Renal cortical epithelial cell (primary cell): ENCODE results near the gene TAF11. TPM values are rescaled to one million over a fixed set of nuclear protein-coding genes. Genes with fewer than 3 reads are reported as not detected.
"Not testable (repeated sequence)": the region's sequence is repeated elsewhere in the genome, so short reads cannot be mapped to it uniquely, and the experiment has no call there.

Experiments
- DNase-seq: peaks from one replicate; pipeline ENCODE4 v3.0.0-alpha.2; 2011; ENCODE audit warnings: low read depth
- total RNA-seq: library from RNA; depleted of rRNA; stranded (reverse); fragments of >200 nt; gene quantifications from 2 replicates; pipeline ENCODE4 v1.2.3, GENCODE V29; 2014

TAF11 gene
- total RNA-seq, 1 donor from 2014 or later: 22.2 TPM

DNA sequence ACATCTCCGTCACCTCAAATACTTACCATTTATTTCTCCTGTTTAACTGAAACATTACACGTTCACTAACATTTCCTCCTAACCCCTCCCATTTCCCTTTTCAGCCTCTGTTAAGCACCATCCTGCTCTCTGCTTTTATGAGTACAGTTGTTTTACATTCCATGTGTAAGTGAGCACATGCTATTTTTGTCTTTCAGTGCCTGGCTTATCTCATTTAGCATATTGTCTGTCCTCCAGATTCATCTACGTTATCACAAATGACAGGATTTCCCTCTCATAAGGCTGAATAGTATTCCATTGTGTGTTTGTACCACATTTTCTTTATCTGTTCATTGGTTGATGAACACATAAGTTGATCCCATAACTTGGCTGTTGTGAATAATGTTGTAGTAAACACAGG, 22.7 kb downstream of the TAF11 start:
- DNase-seq: no peak

DNA sequence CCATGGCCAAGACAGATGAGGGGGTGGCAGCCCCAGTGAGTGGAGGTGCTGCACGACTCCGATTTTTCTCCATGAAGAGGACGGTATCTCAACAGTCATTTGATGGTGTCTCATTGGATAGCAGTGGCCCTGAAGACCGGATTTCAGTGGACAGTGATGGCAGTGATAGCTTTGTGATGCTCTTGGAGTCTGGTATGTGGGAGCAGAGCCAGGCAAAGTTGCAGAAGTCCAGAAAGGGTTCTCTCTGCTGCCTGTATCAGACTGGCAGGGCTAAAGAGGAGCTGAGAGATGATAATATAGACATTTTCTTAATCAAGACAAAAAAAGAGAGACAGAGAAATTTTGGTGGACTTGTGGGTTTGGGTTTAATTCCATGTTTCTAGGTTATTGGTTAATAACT, 23.8 kb downstream of the TAF11 start:
- no peak for DNase-seq

DNA sequence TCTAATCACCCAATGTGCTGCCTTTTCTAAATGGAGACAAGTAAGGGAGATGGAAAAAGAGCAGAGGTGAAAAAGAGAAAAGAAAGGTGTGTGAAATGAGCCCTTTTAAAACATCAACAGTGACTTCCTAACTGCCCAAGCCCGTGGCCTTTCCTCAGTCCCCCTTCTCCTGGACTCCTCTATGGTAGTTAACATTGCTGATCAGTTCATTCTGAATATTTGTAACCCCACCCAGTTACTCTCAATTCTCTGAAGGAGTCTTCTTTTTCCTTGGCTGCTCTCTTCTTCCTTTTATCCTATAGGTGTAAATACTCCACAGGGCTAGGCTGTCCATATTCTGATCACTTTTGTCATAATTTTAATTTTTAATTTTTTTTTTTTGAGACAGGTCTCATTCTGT, 27.1 kb downstream of the TAF11 start:
- DNase-seq: no peak

DNA sequence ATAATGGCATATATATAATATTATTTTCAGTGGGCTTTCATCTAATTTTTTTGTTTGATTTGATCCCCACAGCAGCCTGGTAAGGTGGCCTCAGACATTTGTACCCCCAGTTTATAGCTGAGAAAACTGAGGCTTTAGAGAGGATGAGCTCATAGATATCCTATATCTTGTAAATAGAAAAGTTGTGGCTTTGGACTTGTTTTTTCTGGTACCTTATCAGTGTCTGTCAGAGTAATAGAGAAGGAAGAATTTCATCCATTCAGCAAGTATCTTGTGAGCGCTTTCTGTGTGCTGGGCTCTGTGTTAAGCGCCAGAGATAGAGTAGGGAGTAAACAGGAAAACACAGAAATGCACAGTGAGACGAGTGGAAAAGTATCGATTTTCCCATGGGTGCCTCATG, 27.9 kb downstream of the TAF11 start:
- DNase-seq: no peak

DNA sequence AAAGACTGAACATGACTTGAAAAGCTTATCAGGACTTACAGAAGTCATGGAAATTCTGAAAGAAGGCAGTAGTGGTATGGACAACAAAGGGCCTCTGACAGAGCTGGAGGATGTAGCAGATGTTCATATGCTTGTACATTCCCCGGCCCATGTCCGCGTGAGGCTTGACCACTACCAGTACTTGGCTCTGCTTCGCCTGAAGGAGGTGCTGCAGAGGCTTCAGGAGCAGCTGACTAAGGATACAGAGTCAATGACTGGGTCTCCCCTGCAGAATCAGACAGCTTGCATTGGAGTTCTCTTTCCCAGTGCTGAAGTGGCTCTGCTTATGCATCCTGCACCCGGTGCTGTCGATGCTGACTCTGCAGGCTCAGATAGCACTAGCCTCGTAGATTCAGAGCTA, 29.2 kb downstream of the TAF11 start:
- no peak for DNase-seq

DNA sequence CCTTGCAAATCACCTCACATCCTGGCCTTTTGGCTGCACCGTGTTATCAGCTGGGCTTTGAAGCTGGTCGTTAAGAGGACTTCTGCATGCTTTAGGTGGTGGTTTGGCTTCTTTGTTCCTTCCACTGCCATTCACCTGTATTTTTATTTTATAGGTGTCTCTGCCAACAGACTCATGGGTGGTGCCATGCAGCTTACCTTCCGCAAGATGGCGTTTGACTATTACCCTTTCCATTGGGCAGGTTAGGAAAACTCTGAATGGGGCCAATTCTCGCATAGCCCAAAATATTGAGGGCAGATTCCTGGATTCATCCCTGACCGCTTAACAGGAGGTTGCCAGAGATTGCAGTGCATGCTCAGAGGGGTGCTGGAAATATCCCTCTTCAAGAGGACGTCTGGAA, 32.4 kb downstream of the TAF11 start:
- no peak for DNase-seq

DNA sequence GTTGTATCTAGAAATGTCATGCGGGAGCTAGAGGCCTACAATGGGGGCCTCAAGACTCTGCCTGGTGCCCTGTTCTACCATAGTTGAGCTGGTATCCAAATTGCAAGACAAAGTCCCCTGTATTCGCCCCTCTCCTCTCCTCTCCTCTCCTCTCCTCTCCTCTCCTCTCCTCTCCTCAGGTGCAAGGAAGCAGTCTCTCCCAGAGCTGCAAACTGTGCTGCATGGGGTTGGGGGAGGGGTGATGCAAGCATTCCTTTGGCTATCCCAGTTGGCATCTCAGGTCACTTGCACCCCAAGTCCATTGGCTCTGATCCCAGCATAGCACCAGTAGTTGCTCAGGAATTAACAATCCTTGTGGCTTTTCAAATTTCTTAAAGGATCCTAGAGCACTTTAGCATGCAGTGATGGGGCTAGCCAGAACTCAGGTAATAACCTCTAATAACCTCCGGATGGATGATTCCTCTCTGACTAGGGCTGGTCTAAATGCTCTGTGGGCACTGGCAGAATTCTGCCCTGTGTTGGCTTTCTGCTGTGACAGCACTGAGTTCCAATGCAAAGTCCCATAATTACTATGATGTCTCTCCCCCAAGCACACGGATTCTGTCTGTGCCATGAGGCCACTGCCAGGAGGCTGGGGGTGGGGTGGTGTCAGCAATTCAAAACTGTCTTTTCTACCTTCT, 35.3 kb downstream of the TAF11 start:
- DNase-seq: peak; percentile 9

DNA sequence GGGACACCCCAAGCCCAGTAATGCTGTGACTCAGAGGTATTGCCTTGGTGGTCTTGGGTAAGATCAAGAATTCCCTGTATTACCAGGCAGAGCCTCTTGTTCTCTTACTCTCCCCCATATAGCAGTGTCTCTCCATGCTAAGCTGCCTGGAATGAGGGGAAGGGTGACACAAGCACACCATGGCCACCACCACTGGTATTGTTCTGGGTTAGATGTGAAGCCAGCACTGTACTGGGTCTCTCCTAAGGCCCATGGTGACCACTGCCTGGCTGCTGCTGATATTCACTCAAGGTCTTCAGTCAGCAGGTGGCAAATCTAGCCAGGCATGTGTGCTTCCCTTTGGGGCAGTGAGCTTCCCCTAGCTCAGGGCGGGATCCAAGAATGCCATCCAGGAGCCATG, 36.5 kb downstream of the TAF11 start:
- no peak for DNase-seq

DNA sequence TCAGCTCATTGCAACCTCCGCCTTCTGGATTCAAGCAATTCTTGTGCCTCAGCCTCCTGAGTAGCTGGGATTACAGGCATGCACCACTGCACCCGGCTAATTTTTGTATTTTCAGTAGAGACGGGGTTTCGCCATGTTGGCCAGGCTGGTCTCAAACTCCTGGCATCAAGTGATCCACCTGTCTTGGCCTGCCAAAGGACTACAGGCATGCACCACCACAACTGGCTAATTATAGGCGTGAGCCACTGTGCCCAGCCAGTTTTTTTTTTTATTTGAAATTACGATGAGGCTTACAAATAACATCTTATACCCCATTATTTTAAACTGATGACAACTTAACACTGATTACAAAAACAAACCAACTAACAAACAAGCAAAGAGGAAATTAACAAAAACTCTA, 38.8 kb downstream of the TAF11 start:
- DNase-seq: not testable (repeated sequence)

DNA sequence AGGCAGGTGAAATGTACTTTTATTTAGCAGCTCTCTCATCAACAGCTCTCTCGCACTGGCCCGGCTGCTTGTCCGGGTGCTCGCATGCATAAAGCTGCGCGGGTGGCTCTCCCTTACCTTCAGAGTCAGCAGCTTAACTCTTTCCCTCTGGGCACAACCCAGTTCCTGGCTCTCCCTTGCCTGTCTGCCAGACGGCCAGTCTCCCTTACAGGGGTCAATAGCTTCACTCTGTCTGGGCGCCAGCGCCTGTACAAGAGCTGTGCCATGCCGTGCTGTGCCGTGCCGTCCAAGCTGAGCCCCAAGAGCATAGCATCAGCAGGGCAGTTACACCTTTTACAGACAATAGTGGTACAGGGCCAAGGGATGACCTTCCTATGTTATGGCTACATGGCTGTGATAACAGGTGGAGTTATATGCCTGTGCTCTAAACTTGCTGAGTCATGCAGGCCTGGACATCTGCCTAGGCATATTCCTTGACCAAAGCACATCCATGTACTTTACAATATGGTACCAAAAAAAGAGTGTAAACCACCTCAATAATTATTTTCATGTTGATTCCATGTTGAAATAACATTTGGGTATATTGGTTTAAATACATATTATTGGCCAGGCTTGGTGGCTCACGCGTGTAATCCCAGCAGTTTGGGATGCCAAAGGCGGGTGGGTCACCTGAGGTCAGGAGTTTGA, 48.0 kb downstream of the TAF11 start:
- no peak for DNase-seq

DNA sequence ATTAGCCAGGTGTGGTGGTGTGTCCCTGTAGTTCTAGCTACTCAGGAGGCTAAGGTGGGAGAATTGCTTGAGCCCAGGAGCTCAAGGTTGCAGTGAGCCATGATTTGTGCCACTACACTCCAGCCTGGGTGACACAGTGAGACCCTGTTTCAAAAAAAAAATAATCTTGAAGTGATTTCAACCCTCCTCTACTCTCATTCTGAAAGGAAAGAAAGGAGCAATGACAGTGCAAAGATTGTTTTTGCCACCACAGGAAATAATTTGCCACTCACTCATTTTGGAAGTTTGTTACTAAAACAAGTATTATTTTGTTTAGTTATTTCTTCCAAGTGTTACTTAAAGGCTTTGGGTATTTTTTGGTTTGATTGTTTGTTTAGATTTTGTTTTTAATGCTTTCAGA, 50.3 kb downstream of the TAF11 start:
- no peak for DNase-seq

DNA sequence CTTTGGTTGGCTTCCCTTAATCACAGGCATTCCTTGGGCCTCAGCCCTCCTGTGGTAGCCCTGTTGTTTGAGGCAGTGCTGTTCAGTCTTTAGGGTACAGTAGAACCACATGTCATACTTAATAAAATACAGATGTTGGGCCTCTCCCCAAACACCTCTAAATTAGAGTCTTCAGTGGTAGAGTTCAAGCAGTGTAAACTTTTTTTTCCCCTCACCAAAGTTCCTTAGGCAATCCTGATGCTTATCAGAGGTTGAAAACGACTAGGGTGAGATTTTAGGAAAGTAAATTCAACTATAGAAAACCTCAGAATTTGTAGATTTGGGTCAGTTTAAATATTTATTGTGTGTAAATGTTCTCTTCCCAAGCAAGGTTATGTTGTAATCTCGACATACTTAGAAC, 51.4 kb downstream of the TAF11 start:
- no peak for DNase-seq

DNA sequence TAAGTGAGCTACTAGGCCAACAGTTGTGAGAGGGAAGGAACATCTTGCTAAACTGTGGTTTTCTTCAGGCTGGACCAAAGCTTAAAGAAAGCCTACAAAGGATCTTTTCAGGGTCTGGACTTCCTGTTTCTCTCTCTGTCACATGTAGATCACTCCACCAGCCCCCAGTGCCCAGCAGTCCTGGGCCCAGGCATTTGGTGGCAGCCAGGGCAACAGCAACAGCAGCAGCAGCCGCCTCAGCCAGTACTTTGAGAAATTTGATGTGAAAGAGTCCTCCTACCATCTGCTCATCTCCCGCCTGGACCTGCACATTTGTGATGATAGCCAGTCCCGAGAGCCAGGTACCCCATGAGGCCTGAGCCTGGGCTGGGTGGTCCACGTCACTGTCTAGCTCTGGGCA, 51.8 kb downstream of the TAF11 start:
- DNase-seq: no peak

DNA sequence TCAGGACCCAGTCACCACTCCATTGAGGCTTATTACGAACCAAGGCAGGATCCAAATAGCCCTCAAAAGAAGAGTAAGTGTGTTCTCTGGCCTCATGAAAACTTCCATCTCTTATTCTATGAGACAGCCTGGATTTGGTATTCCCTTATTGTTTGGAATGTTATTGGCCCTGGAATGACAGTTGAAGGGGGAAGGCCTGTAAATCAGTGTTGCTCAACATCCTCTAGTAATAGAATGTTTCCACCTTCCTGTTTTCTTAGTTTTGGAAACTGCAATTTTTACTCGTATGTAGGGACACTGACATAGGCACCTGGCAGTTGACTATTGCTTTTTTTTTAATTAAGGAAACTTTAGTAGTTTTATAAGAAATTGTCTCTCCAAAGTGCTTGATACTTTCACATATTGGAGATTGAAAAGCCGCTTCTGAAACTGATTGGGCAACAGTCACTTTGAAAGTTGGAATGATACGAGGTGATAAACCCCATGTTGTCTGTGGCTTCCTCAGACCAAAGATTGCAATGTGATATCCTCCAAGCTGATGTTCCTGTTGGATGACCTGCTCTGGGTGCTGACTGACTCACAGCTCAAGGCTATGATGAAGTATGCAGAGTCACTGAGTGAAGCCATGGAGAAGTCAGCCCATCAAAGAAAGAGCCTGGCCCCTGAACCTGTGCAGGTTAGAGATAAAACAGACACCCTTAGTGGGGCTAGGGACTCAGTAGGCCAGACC, 52.9 kb downstream of the TAF11 start:
- peak; percentile 69 for DNase-seq

DNA sequence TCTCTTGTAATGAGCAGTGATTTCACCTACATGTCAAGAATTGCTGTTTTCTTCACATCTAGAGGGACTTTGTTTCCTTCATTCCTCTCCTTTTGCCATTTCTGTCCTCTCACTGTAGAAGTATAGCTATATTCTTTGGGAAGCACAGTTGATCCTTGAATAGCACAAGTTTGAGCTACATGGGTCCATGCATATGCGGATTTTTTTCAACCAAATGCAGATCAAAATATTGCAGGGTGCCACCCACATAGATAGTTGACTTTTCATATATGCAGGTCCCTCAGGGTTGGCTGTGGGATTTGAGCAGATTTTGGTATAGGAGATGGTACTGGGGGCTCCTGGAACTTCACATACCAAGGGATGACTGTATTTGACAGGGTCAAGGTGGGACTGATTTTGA, 54.9 kb downstream of the TAF11 start:
- DNase-seq: no peak

DNA sequence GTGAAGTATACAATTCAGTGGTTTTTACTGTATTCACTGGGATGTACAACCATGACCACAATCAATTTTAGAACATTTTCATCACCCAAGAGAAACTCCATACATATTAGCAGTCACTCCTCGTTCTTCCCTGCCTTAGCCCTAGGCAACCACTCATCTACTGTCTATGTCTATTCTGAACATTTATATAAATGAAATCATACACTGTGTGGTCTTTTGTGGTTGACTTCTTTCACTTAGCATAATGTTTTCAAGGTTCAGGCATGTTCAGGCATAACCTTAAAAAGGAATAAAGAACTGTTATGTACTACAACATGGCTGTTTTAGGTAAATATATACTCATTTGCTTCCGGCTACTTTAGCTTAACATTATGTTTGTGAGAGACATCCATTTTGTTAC, 58.7 kb downstream of the TAF11 start:
- no peak for DNase-seq

Other genes with a start within 250 kb of the TAF11 start
- gene ILRUN, start 191.3 kb downstream of the TAF11 start, total RNA-seq: 69.6 and 70.0 TPM in 2 replicates
- 23.6 and 42.4 TPM in 2 replicates for gene SNRPC, start 130.5 kb downstream of the TAF11 start, total RNA-seq
- gene BLTP3A, start 96.0 kb downstream of the TAF11 start, total RNA-seq: 9.9 and 23.7 TPM in 2 replicates
- gene ANKS1A, start 1.2 kb upstream of the TAF11 start, total RNA-seq: 11.6 and 24.5 TPM in 2 replicates